Neural progenitor cell (in vitro differentiated cells): Measurements from ENCODE around the gene SLC25A45. TPM values are rescaled to one million over a fixed set of nuclear protein-coding genes. Genes with fewer than 3 reads are reported as not detected.

Source experiments
- DNase-seq: peaks from one replicate; pipeline ENCODE4 v3.0.0-alpha.2; 2016; ENCODE audit warnings: low spot score
- H2AFZ ChIP-seq: fragments of 200-600 bp; sonication (generic); replicated peaks from 2 replicates; pipeline ENCODE4 v1.6.1; 2016; ENCODE audit warnings: antibody characterized with exemption
- H3F3A ChIP-seq: fragments of 200-600 bp; sonication (generic); 2 replicates; pipeline ENCODE4 v1.6.1; 2016; ENCODE audit warnings: antibody characterized with exemption, low read depth
- H3K27ac ChIP-seq: fragments of 200-600 bp; sonication (generic); 2 replicates; pipeline ENCODE4 v1.5.1; 2016; ENCODE audit warnings: mild to moderate bottlenecking
- H3K27me3 ChIP-seq: fragments of 200-600 bp; sonication (generic); 2 replicates; pipeline ENCODE4 v1.6.1; 2016; ENCODE audit warnings: mild to moderate bottlenecking, moderate library complexity
- H3K36me3 ChIP-seq: fragments of 200-600 bp; sonication (generic); 2 replicates; pipeline ENCODE4 v1.5.1; 2016
- H3K4me1 ChIP-seq: fragments of 200-600 bp; sonication (generic); 2 replicates; pipeline ENCODE4 v1.6.1; 2016; ENCODE audit warnings: mixed run types
- H3K4me2 ChIP-seq: fragments of 200-600 bp; sonication (generic); 2 replicates; pipeline ENCODE4 v1.6.1; 2016
- H3K4me3 ChIP-seq: fragments of 200-600 bp; sonication (generic); 2 replicates; pipeline ENCODE4 v1.5.1; 2016
- H3K79me2 ChIP-seq: fragments of 200-600 bp; sonication (generic); 2 replicates; pipeline ENCODE4 v1.6.1; 2016; ENCODE audit warnings: low read depth
- H3K9ac ChIP-seq: fragments of 200-600 bp; sonication (generic); 2 replicates; pipeline ENCODE4 v1.6.1; 2016
- H3K9me3 ChIP-seq: fragments of 200-600 bp; sonication (generic); 2 replicates; pipeline ENCODE4 v1.5.1; 2016; ENCODE audit warnings: low read depth
- H4K20me1 ChIP-seq: fragments of 200-600 bp; sonication (generic); 2 replicates; pipeline ENCODE4 v1.6.1; 2016; ENCODE audit warnings: low read depth
- H3K27ac Mint-ChIP-seq: 3 replicates; pipeline ENCODE4 v1.8.0; 2021; ENCODE audit warnings: mixed read lengths
- H3K27me3 Mint-ChIP-seq: 2 replicates; pipeline ENCODE4 v1.8.0; 2022; ENCODE audit warnings: low read depth, mild to moderate bottlenecking, inconsistent platforms, moderate library complexity, mixed read lengths; ENCODE audit not compliant: insufficient read depth
- H3K36me3 Mint-ChIP-seq: 3 replicates; pipeline ENCODE4 v1.8.0; 2021; ENCODE audit warnings: mixed read lengths
- H3K4me1 Mint-ChIP-seq: 3 replicates; pipeline ENCODE4 v1.8.0; 2021; ENCODE audit warnings: mixed read lengths
- H3K4me3 Mint-ChIP-seq: 3 replicates; pipeline ENCODE4 v1.8.0; 2021; ENCODE audit warnings: mild to moderate bottlenecking, moderate library complexity, mixed read lengths
- H3K9me3 Mint-ChIP-seq: 3 replicates; pipeline ENCODE4 v1.8.0; 2020; ENCODE audit warnings: mixed read lengths
- CTCF ChIP-seq: fragments of 200-600 bp; sonication (generic); IDR thresholded peaks from 2 replicates; pipeline ENCODE4 v1.5.1; 2017; ENCODE audit warnings: antibody characterized with exemption, mild to moderate bottlenecking
- EZH2 ChIP-seq: fragments of 200-600 bp; sonication (generic); IDR thresholded peaks from 2 replicates; pipeline ENCODE4 v1.6.1; 2017; ENCODE audit warnings: antibody characterized with exemption, mild to moderate bottlenecking, moderate library complexity
- EZH2phosphoT487 ChIP-seq: fragments of 200-600 bp; sonication (generic); IDR thresholded peaks from 2 replicates; pipeline ENCODE4 v1.6.1; 2017; ENCODE audit warnings: antibody characterized with exemption
- total RNA-seq: library from RNA; depleted of rRNA; stranded (reverse); fragments of >200 nt; gene quantifications from 2 replicates; pipeline ENCODE4 v1.2.3, GENCODE V29; 2015; ENCODE audit warnings: low replicate concordance

The SLC25A45 gene
- total RNA-seq, 1 donor from 2014 or later = 0.47 TPM

- Histone ChIP-seq H3K79me2 (no peaks in the 10 kb centered on the region), H3K9ac (no peak overlapping the region), H3K4me1 (no peaks in the 10 kb centered on the region), H4K20me1 (no peaks in the 10 kb centered on the region), H3K36me3 (no peaks in the 10 kb centered on the region), H3K4me3 (no peak overlapping the region), H3K27ac (no peak overlapping the region), H2AFZ (no peak overlapping the region), H3K4me2 (no peak overlapping the region), H3K9me3 (no peaks in the 10 kb centered on the region), H3K27me3 (no peaks in the 10 kb centered on the region), H3F3A (no peaks in the 10 kb centered on the region)
- H3K27ac Mint-ChIP-seq = no peak overlapping the region
- peaks cover 8% of the 10 kb centered on the region for H3K27me3 Mint-ChIP-seq
- no peak for DNase-seq
- no peaks in the 10 kb centered on the region for H3K9me3 Mint-ChIP-seq
- no peak for TF ChIP-seq EZH2
- TF ChIP-seq CTCF = no peak
- no peak for TF ChIP-seq EZH2phosphoT487
- no peak overlapping the region for H3K4me3 Mint-ChIP-seq
- peaks cover 4% of the 10 kb centered on the region for H3K4me1 Mint-ChIP-seq
- peaks cover 13% of the 10 kb centered on the region for H3K36me3 Mint-ChIP-seq
Observed at GRCh38 chr11:65399845-65400244, 17.4 kb upstream of the SLC25A45 start.

- Histone ChIP-seq H3K9ac (no peak overlapping the region), H3K27ac (no peak overlapping the region), H3F3A (no peaks in the 10 kb centered on the region), H2AFZ (no peak overlapping the region), H3K9me3 (no peaks in the 10 kb centered on the region), H3K4me2 (no peak overlapping the region), H3K79me2 (no peaks in the 10 kb centered on the region), H3K4me3 (no peak overlapping the region), H3K36me3 (no peaks in the 10 kb centered on the region), H3K27me3 (no peaks in the 10 kb centered on the region), H4K20me1 (no peaks in the 10 kb centered on the region), H3K4me1 (no peaks in the 10 kb centered on the region)
- Mint-ChIP-seq H3K27ac (no peak overlapping the region), H3K4me3 (no peak overlapping the region), H3K36me3 (peaks cover 13% of the 10 kb centered on the region), H3K27me3 (peaks cover 8% of the 10 kb centered on the region), H3K4me1 (peaks cover 4% of the 10 kb centered on the region), H3K9me3 (no peaks in the 10 kb centered on the region)
- no peak for TF ChIP-seq EZH2
- TF ChIP-seq EZH2phosphoT487 = no peak
- no peak for TF ChIP-seq CTCF
- no peak for DNase-seq
Observed at GRCh38 chr11:65399249-65399648, 16.8 kb upstream of the SLC25A45 start.

GRCh38 chr11:65398362-65398910 is 16.0 kb upstream of the SLC25A45 start:
- Mint-ChIP-seq H3K4me3 (no peak overlapping the region), H3K36me3 (peaks cover 13% of the 10 kb centered on the region)

More at GRCh38 chr11:65398362-65398910, 16.0 kb upstream of the SLC25A45 start:
- TF ChIP-seq EZH2 = no peak
- no peak for TF ChIP-seq EZH2phosphoT487
- H3K4me2 ChIP-seq = no peak overlapping the region
- no peaks in the 10 kb centered on the region for H3K9me3 ChIP-seq
- H3K4me3 ChIP-seq = no peak overlapping the region
- peaks cover 4% of the 10 kb centered on the region for H4K20me1 ChIP-seq
- H3F3A ChIP-seq = no peaks in the 10 kb centered on the region
- H3K4me1 Mint-ChIP-seq = peaks cover 4% of the 10 kb centered on the region
- H3K27me3 ChIP-seq = no peaks in the 10 kb centered on the region
- H3K9me3 Mint-ChIP-seq = no peaks in the 10 kb centered on the region
- no peaks in the 10 kb centered on the region for H3K4me1 ChIP-seq
- no peak for DNase-seq
- no peak overlapping the region for H2AFZ ChIP-seq
- H3K79me2 ChIP-seq = no peaks in the 10 kb centered on the region
- no peaks in the 10 kb centered on the region for H3K36me3 ChIP-seq
- no peak overlapping the region for H3K9ac ChIP-seq
- no peak overlapping the region for H3K27ac ChIP-seq
- H3K27ac Mint-ChIP-seq = no peak overlapping the region
- peaks cover 8% of the 10 kb centered on the region for H3K27me3 Mint-ChIP-seq
